WTC11 (cell line): Measurements from ENCODE around the gene B4GALNT2. TPM values are rescaled to one million over a fixed set of nuclear protein-coding genes. Genes with fewer than 3 reads are reported as not detected.

Source experiments
- ATAC-seq: fragments of 200-7000 bp; cut with Tn5 transposase; 2 replicates; pipeline ENCODE4 v1.10.0; 2021; ENCODE audit warnings: mild to moderate bottlenecking, moderate library complexity
- CTCF ChIA-PET: fragments of 300-600 bp; sonication (Branson Sonifier 250); formaldehyde crosslinking; loops from one replicate; lab custom pipeline; 2021; ENCODE audit warnings: antibody characterized with exemption; lab: Charles Lee
- POLR2A ChIA-PET: fragments of 350-600 bp; sonication (Branson Sonifier 250); formaldehyde crosslinking; loops from one replicate; lab custom pipeline; 2021; ENCODE audit warnings: antibody characterized with exemption; lab: Charles Lee
- DNase-seq: peaks from one replicate; pipeline ENCODE4 v3.0.0; 2021; ENCODE audit warnings: low spot score
- H3K27ac Mint-ChIP-seq: 2 replicates; pipeline ENCODE4 v1.8.0; 2021; ENCODE audit warnings: mixed read lengths
- H3K27me3 Mint-ChIP-seq: 2 replicates; pipeline ENCODE4 v1.8.0; 2021; ENCODE audit warnings: low read depth, mild to moderate bottlenecking, moderate library complexity, mixed read lengths
- H3K36me3 Mint-ChIP-seq: 2 replicates; pipeline ENCODE4 v1.8.0; 2021; ENCODE audit warnings: mixed read lengths
- H3K4me1 Mint-ChIP-seq: 2 replicates; pipeline ENCODE4 v1.8.0; 2022; ENCODE audit warnings: mixed read lengths
- H3K4me3 Mint-ChIP-seq: 2 replicates; pipeline ENCODE4 v1.8.0; 2021; ENCODE audit warnings: mild to moderate bottlenecking, moderate library complexity, mixed read lengths
- H3K9me3 Mint-ChIP-seq: 2 replicates; pipeline ENCODE4 v1.8.0; 2021; ENCODE audit warnings: mixed read lengths
- EMX1 ChIP-seq: fragments of 250-450 bp; sonication (Bioruptor Pico); IDR thresholded peaks from 2 replicates; pipeline ENCODE4 v1.8.0; 2021; ENCODE audit warnings: mild to moderate bottlenecking
- ETV6 ChIP-seq: sonication (generic); formaldehyde crosslinking; IDR thresholded peaks from 2 replicates; pipeline ENCODE4 v1.8.1; 2022; ENCODE audit warnings: mild to moderate bottlenecking, missing genetic modification reagents
- FOXJ3 ChIP-seq: sonication (generic); formaldehyde crosslinking; IDR thresholded peaks from 2 replicates; pipeline ENCODE4 v1.9.0; 2021; ENCODE audit warnings: missing genetic modification reagents, mild to moderate bottlenecking, borderline replicate concordance
- FOXP1 ChIP-seq: sonication (generic); formaldehyde crosslinking; IDR thresholded peaks from 2 replicates; pipeline ENCODE4 v1.8.0; 2022; ENCODE audit warnings: missing genetic modification reagents, mild to moderate bottlenecking, moderate library complexity, borderline replicate concordance
- GTF2I ChIP-seq: fragments of 250-450 bp; sonication (Bioruptor Pico); conservative IDR thresholded peaks from 2 replicates; pipeline ENCODE4 v1.4.0; 2021; ENCODE audit warnings: mild to moderate bottlenecking
- KAT7 ChIP-seq: sonication (generic); formaldehyde crosslinking; IDR thresholded peaks from 2 replicates; pipeline ENCODE4 v1.8.1; 2023; ENCODE audit warnings: missing genetic modification reagents, mild to moderate bottlenecking, borderline replicate concordance
- NFATC4 ChIP-seq: fragments of 250-450 bp; sonication (Bioruptor Pico); IDR thresholded peaks from 2 replicates; pipeline ENCODE4 v1.9.0; 2021; ENCODE audit warnings: mild to moderate bottlenecking
- NR1H2 ChIP-seq: sonication (generic); formaldehyde crosslinking; IDR thresholded peaks from 2 replicates; pipeline ENCODE4 v1.9.0; 2021; ENCODE audit warnings: mild to moderate bottlenecking, moderate library complexity, missing genetic modification reagents
- NR2C2 ChIP-seq: sonication (generic); formaldehyde crosslinking; IDR thresholded peaks from 2 replicates; pipeline ENCODE4 v1.8.0; 2022; ENCODE audit warnings: mild to moderate bottlenecking, missing genetic modification reagents
- RELA ChIP-seq: sonication (generic); formaldehyde crosslinking; IDR thresholded peaks from 2 replicates; pipeline ENCODE4 v1.8.1; 2022; ENCODE audit warnings: missing genetic modification reagents, mild to moderate bottlenecking, borderline replicate concordance
- TEAD1 ChIP-seq: sonication (generic); formaldehyde crosslinking; IDR thresholded peaks from 2 replicates; pipeline ENCODE4 v1.8.0; 2022; ENCODE audit warnings: mild to moderate bottlenecking, missing genetic modification reagents
- TP53 ChIP-seq: sonication (generic); formaldehyde crosslinking; IDR thresholded peaks from 2 replicates; pipeline ENCODE4 v1.8.1; 2023; ENCODE audit warnings: mild to moderate bottlenecking, missing genetic modification reagents
- ZBTB21 ChIP-seq: sonication (generic); formaldehyde crosslinking; IDR thresholded peaks from 2 replicates; pipeline ENCODE4 v1.8.1; 2023; ENCODE audit warnings: mild to moderate bottlenecking, missing genetic modification reagents, borderline replicate concordance
- ZNF232 ChIP-seq: sonication (generic); formaldehyde crosslinking; IDR thresholded peaks from 2 replicates; pipeline ENCODE4 v1.8.0; 2022; ENCODE audit warnings: mild to moderate bottlenecking, missing genetic modification reagents
- ZNF317 ChIP-seq: sonication (generic); formaldehyde crosslinking; IDR thresholded peaks from 2 replicates; pipeline ENCODE4 v1.8.1; 2023; ENCODE audit warnings: low read depth, mild to moderate bottlenecking, moderate library complexity, missing genetic modification reagents, borderline replicate concordance
- ZNF423 ChIP-seq: fragments of 250-450 bp; sonication (Bioruptor Pico); IDR thresholded peaks from 2 replicates; pipeline ENCODE4 v2.1.2; 2022; ENCODE audit warnings: mild to moderate bottlenecking, moderate library complexity
- total RNA-seq: library from RNA; stranded (reverse); gene quantifications from 3 replicates; pipeline ENCODE4 v1.2.3, GENCODE V29; 2021
- TF ChIP-seq, protein P1 (sequence below): sonication (generic); formaldehyde crosslinking; IDR thresholded peaks from 2 replicates; pipeline ENCODE4 v1.8.0; 2022; ENCODE audit warnings: mild to moderate bottlenecking, missing genetic modification reagents
- TF ChIP-seq, protein P2 (sequence below): sonication (generic); formaldehyde crosslinking; IDR thresholded peaks from 2 replicates; pipeline ENCODE4 v1.8.1; 2023; ENCODE audit warnings: mild to moderate bottlenecking, moderate library complexity, missing genetic modification reagents
- TF ChIP-seq, protein P3 (sequence below): sonication (generic); formaldehyde crosslinking; IDR thresholded peaks from 2 replicates; pipeline ENCODE4 v1.8.1; 2023; ENCODE audit warnings: mild to moderate bottlenecking, missing genetic modification reagents, borderline replicate concordance
- TF ChIP-seq, protein P4 (sequence below): fragments of 200-600 bp; IDR thresholded peaks from 2 replicates; pipeline ENCODE4 v1.8.0; 2022; ENCODE audit warnings: antibody characterized with exemption
- TF ChIP-seq, protein P5 (sequence below): sonication (generic); formaldehyde crosslinking; IDR thresholded peaks from 2 replicates; pipeline ENCODE4 v1.8.1; 2022; ENCODE audit warnings: mild to moderate bottlenecking, moderate library complexity, missing genetic modification reagents
- TF ChIP-seq, protein P6 (sequence below): fragments of 250-450 bp; sonication (Bioruptor Pico); IDR thresholded peaks from 2 replicates; pipeline ENCODE4 v1.9.0; 2021; ENCODE audit warnings: mild to moderate bottlenecking
- TF ChIP-seq, protein P7 (sequence below): sonication (generic); formaldehyde crosslinking; IDR thresholded peaks from 2 replicates; pipeline ENCODE4 v1.8.1; 2022; ENCODE audit warnings: low read depth, mild to moderate bottlenecking, moderate library complexity, missing genetic modification reagents, borderline replicate concordance

Gene B4GALNT2
- total RNA-seq, 1 experiment from 2014 or later: 0.04 TPM

DNA sequence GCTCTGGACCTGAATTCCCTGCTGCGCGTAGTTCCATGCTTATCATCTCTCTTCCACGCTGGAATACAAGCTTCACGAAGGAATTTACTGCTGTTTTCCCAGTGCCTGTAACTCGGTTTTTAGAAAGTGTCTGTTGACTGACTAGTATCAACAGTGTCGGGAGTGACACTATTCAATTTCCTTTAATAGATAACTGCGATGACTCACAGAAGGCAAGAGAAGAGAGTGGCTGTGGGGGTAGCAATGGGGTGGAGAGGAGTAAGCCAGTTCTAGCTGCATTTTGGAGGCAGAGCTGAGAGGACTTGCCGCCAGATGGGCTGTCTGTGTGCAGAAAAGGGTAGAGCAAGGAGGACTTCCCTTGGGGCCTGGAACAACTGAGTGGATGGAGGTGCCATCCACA lies 25.2 kb downstream of the B4GALNT2 start:
- Mint-ChIP-seq H3K4me1 (no peaks in the 10 kb centered on the region), H3K36me3 (no peaks in the 10 kb centered on the region), H3K4me3 (no peak overlapping the region), H3K27me3 (no peaks in the 10 kb centered on the region; the same call in none of the 2 replicates), H3K9me3 (no peaks in the 10 kb centered on the region), H3K27ac (no peak overlapping the region)
- ChIA-PET CTCF (no interaction called here), POLR2A (interaction anchor here (0.6 kb wide), 1 partner anchor 118 kb away, joined by 3 read pairs; no protein-coding TSS in a partner anchor)
- no peak for DNase-seq
- ATAC-seq: no peak
- TF ChIP-seq, protein P1, sequence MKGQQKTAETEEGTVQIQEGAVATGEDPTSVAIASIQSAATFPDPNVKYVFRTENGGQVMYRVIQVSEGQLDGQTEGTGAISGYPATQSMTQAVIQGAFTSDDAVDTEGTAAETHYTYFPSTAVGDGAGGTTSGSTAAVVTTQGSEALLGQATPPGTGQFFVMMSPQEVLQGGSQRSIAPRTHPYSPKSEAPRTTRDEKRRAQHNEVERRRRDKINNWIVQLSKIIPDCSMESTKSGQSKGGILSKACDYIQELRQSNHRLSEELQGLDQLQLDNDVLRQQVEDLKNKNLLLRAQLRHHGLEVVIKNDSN (CRISPR knock-in tag): no peak
- TF ChIP-seq FOXP1 (CRISPR knock-in tag) (no peak), NR1H2 (CRISPR knock-in tag) (no peak)

DNA sequence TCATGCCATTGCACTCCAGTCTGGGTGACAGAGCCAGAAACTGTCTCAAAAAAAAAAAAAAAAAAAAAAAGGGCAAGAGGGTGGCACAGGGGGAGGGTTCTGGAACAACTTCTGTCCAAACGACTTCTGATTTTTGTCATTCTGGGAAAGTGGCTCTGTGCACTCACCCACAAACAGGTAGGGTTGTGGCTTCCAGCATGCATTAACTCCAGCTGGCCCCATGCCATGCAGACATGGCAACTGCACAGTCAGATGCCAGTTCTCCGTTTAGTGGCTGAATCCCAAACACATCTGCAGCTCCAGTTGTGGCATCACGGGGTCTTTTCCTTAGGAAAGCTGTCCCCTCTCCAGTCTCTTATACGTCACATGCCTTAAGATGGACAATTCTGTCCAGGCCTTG lies 30.3 kb downstream of the B4GALNT2 start:
- H3K36me3 Mint-ChIP-seq: no peaks in the 10 kb centered on the region
- 0 out of 2 replicates have a peak, but pooled peaks cover 3% of the 10 kb centered on the region for H3K4me1 Mint-ChIP-seq
- ChIA-PET CTCF (interaction anchor here (0.6 kb wide), 1 partner anchor 69 kb away, joined by 6 read pairs; no protein-coding TSS in a partner anchor), POLR2A (no interaction called here)
- no peak overlapping the region for H3K27ac Mint-ChIP-seq
- H3K4me3 Mint-ChIP-seq: no peak overlapping the region
- H3K27me3 Mint-ChIP-seq: peaks cover 16% of the 10 kb centered on the region
- no peak for DNase-seq
- no peak for ATAC-seq
- no peak for TF ChIP-seq TP53
- TF ChIP-seq, protein P2, sequence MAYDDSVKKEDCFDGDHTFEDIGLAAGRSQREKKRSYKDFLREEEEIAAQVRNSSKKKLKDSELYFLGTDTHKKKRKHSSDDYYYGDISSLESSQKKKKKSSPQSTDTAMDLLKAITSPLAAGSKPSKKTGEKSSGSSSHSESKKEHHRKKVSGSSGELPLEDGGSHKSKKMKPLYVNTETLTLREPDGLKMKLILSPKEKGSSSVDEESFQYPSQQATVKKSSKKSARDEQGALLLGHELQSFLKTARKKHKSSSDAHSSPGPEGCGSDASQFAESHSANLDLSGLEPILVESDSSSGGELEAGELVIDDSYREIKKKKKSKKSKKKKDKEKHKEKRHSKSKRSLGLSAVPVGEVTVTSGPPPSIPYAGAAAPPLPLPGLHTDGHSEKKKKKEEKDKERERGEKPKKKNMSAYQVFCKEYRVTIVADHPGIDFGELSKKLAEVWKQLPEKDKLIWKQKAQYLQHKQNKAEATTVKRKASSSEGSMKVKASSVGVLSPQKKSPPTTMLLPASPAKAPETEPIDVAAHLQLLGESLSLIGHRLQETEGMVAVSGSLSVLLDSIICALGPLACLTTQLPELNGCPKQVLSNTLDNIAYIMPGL (CRISPR knock-in tag): no peak
- TF ChIP-seq FOXJ3 (CRISPR knock-in tag): no peak
- TF ChIP-seq, protein P3, sequence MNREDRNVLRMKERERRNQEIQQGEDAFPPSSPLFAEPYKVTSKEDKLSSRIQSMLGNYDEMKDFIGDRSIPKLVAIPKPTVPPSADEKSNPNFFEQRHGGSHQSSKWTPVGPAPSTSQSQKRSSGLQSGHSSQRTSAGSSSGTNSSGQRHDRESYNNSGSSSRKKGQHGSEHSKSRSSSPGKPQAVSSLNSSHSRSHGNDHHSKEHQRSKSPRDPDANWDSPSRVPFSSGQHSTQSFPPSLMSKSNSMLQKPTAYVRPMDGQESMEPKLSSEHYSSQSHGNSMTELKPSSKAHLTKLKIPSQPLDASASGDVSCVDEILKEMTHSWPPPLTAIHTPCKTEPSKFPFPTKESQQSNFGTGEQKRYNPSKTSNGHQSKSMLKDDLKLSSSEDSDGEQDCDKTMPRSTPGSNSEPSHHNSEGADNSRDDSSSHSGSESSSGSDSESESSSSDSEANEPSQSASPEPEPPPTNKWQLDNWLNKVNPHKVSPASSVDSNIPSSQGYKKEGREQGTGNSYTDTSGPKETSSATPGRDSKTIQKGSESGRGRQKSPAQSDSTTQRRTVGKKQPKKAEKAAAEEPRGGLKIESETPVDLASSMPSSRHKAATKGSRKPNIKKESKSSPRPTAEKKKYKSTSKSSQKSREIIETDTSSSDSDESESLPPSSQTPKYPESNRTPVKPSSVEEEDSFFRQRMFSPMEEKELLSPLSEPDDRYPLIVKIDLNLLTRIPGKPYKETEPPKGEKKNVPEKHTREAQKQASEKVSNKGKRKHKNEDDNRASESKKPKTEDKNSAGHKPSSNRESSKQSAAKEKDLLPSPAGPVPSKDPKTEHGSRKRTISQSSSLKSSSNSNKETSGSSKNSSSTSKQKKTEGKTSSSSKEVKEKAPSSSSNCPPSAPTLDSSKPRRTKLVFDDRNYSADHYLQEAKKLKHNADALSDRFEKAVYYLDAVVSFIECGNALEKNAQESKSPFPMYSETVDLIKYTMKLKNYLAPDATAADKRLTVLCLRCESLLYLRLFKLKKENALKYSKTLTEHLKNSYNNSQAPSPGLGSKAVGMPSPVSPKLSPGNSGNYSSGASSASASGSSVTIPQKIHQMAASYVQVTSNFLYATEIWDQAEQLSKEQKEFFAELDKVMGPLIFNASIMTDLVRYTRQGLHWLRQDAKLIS (CRISPR knock-in tag): no peak
- TF ChIP-seq ZNF423 (CRISPR knock-in tag): no peak
- TF ChIP-seq, protein P4, sequence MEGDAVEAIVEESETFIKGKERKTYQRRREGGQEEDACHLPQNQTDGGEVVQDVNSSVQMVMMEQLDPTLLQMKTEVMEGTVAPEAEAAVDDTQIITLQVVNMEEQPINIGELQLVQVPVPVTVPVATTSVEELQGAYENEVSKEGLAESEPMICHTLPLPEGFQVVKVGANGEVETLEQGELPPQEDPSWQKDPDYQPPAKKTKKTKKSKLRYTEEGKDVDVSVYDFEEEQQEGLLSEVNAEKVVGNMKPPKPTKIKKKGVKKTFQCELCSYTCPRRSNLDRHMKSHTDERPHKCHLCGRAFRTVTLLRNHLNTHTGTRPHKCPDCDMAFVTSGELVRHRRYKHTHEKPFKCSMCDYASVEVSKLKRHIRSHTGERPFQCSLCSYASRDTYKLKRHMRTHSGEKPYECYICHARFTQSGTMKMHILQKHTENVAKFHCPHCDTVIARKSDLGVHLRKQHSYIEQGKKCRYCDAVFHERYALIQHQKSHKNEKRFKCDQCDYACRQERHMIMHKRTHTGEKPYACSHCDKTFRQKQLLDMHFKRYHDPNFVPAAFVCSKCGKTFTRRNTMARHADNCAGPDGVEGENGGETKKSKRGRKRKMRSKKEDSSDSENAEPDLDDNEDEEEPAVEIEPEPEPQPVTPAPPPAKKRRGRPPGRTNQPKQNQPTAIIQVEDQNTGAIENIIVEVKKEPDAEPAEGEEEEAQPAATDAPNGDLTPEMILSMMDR: no peak
- TF ChIP-seq NFATC4 (CRISPR knock-in tag): no peak
- TF ChIP-seq, protein P5, sequence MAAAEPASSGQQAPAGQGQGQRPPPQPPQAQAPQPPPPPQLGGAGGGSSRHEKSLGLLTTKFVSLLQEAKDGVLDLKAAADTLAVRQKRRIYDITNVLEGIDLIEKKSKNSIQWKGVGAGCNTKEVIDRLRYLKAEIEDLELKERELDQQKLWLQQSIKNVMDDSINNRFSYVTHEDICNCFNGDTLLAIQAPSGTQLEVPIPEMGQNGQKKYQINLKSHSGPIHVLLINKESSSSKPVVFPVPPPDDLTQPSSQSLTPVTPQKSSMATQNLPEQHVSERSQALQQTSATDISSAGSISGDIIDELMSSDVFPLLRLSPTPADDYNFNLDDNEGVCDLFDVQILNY: no peak
- no peak for TF ChIP-seq RELA (CRISPR knock-in tag)
- no peak for TF ChIP-seq FOXP1 (CRISPR knock-in tag)
- no peak for TF ChIP-seq TEAD1
- H3K9me3 Mint-ChIP-seq: no peaks in the 10 kb centered on the region

DNA sequence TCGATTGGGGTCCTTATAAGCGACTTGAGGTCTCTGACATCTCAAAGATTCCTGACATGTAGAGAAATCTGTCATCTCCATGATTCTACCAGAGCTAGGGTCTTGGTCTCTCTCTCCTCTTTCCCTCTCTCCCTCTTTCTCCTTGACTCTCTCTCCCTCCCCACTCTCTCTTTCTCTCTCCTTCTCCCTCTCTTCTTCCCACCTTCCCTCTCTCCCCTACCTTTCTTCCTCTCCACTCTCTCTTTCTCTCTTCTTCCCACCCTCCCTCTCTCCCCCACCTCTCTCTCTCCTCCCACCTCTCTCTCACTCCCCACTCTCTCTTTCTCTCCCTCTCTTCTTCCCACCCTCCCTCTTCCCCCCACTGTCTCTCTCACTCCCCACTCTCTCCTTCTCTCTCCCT lies 32.6 kb downstream of the B4GALNT2 start:
- Mint-ChIP-seq H3K9me3 (peaks cover 9% of the 10 kb centered on the region), H3K36me3 (peaks cover 2% of the 10 kb centered on the region; the same call in 1 of the 2 replicates), H3K27me3 (peaks cover 31% of the 10 kb centered on the region), H3K4me3 (no peak overlapping the region), H3K27ac (no peak overlapping the region), H3K4me1 (0 out of 2 replicates have a peak, but pooled peaks cover 3% of the 10 kb centered on the region)
- ChIA-PET POLR2A (no interaction called here), CTCF (no interaction called here)
- DNase-seq (no peak), ATAC-seq (no peak)
- no peak for TF ChIP-seq KAT7 (CRISPR knock-in tag)
- no peak for TF ChIP-seq ZBTB21 (CRISPR knock-in tag)
- TF ChIP-seq, protein P6, sequence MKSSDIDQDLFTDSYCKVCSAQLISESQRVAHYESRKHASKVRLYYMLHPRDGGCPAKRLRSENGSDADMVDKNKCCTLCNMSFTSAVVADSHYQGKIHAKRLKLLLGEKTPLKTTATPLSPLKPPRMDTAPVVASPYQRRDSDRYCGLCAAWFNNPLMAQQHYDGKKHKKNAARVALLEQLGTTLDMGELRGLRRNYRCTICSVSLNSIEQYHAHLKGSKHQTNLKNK (CRISPR knock-in tag): no peak
- TF ChIP-seq, protein P7, sequence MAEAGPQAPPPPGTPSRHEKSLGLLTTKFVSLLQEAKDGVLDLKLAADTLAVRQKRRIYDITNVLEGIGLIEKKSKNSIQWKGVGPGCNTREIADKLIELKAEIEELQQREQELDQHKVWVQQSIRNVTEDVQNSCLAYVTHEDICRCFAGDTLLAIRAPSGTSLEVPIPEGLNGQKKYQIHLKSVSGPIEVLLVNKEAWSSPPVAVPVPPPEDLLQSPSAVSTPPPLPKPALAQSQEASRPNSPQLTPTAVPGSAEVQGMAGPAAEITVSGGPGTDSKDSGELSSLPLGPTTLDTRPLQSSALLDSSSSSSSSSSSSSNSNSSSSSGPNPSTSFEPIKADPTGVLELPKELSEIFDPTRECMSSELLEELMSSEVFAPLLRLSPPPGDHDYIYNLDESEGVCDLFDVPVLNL (CRISPR knock-in tag): no peak
- TF ChIP-seq TP53: no peak
- TF ChIP-seq ETV6 (CRISPR knock-in tag): no peak
- TF ChIP-seq EMX1 (CRISPR knock-in tag): no peak
- TF ChIP-seq ZNF232 (CRISPR knock-in tag): no peak
- no peak for TF ChIP-seq ZNF317 (CRISPR knock-in tag)
- no peak for TF ChIP-seq NR2C2 (CRISPR knock-in tag)
- TF ChIP-seq GTF2I (CRISPR knock-in tag): no peak
